ENCODE data around the gene JMJD1C. TPM values are rescaled to one million over a fixed set of nuclear protein-coding genes. Genes with fewer than 3 reads are reported as not detected.

JMJD1C gene
- total RNA-seq, 2 experiments from 2014 or later = 389 to 399 TPM

- ChIA-PET POLR2A (no interaction called here), CTCF (interaction anchor here (0.6 kb wide), 1 partner anchor 78 kb away, joined by 3 read pairs; no protein-coding TSS in a partner anchor)
- peaks cover 9% of the 10 kb centered on the region for H3K36me3 Mint-ChIP-seq (ENCODE audit: low read depth)
- Histone ChIP-seq H3K27ac (ENCODE audit: low read depth in 1 of 2, low read length in 2 of 2) (no peak overlapping the region), H3K9me3 (ENCODE audit: control insufficient read depth in 1 of 2, insufficient read depth in 1 of 2, low read length in 2 of 2) (no peaks in the 10 kb centered on the region), H3K4me1 (ENCODE audit: insufficient read depth, low read length) (peaks cover 7% of the 10 kb centered on the region), H3K4me3 (ENCODE audit: low read length) (no peak overlapping the region), H3K27me3 (ENCODE audit: control insufficient read depth in 1 of 2, insufficient read depth in 2 of 2, low read length in 2 of 2) (no peaks in the 10 kb centered on the region), H3K36me3 (ENCODE audit: insufficient read depth, low read length) (no peaks in the 10 kb centered on the region)
- DNase-seq = no peak
- TF ChIP-seq CTCF (IDR thresholded peaks at IDR 0.05) = no peak
- H3K27me3 Mint-ChIP-seq = no peaks in the 10 kb centered on the region
- no peaks in the 10 kb centered on the region for H3K9me3 Mint-ChIP-seq
- H3K4me3 Mint-ChIP-seq = no peak overlapping the region
- ATAC-seq (ENCODE audit: poor library complexity) = no peak
- no peak overlapping the region for H3K27ac Mint-ChIP-seq
- peaks cover 51% of the 10 kb centered on the region for H3K4me1 Mint-ChIP-seq (ENCODE audit: low read depth)
- intact Hi-C loops (cut with DNase I, micrococcal nuclease) = no loop called here
These were observed 38.8 kb downstream of the JMJD1C start for GRCh38 chr10:63427013-63427412.

GRCh38 chr10:63425512-63425911 lies 40.3 kb downstream of the JMJD1C start:
- Histone ChIP-seq H3K36me3 (ENCODE audit: insufficient read depth, low read length) (no peaks in the 10 kb centered on the region), H3K27me3 (ENCODE audit: control insufficient read depth in 1 of 2, insufficient read depth in 2 of 2, low read length in 2 of 2) (no peaks in the 10 kb centered on the region), H3K4me1 (ENCODE audit: insufficient read depth, low read length) (peaks cover 17% of the 10 kb centered on the region), H3K4me3 (ENCODE audit: low read length) (no peak overlapping the region), H3K27ac (ENCODE audit: low read depth in 1 of 2, low read length in 2 of 2) (no peak overlapping the region), H3K9me3 (ENCODE audit: control insufficient read depth in 1 of 2, insufficient read depth in 1 of 2, low read length in 2 of 2) (no peaks in the 10 kb centered on the region)
- Mint-ChIP-seq H3K27ac (no peak overlapping the region), H3K4me1 (ENCODE audit: low read depth) (peaks cover 54% of the 10 kb centered on the region), H3K4me3 (no peak overlapping the region), H3K36me3 (ENCODE audit: low read depth) (no peaks in the 10 kb centered on the region), H3K9me3 (no peaks in the 10 kb centered on the region), H3K27me3 (no peaks in the 10 kb centered on the region)
- CTCF ChIA-PET = no interaction called here
- TF ChIP-seq CTCF (IDR thresholded peaks at IDR 0.05) = no peak
- intact Hi-C loops (cut with DNase I, micrococcal nuclease) = no loop called here
- DNase-seq (no peak), ATAC-seq (ENCODE audit: poor library complexity) (no peak)
- POLR2A ChIA-PET = interaction anchor here (0.7 kb wide), 1 partner anchor 157 kb away, joined by 4 read pairs; no protein-coding TSS in a partner anchor

GRCh38 chr10:63424576-63424975 lies 41.2 kb downstream of the JMJD1C start:
- H3K27me3 ChIP-seq (ENCODE audit: control insufficient read depth in 1 of 2, insufficient read depth in 2 of 2, low read length in 2 of 2) = no peaks in the 10 kb centered on the region
- intact Hi-C loops (cut with DNase I, micrococcal nuclease) = no loop called here
- TF ChIP-seq CTCF (IDR thresholded peaks at IDR 0.05) = no peak
- Mint-ChIP-seq H3K36me3 (ENCODE audit: low read depth) (no peaks in the 10 kb centered on the region), H3K27ac (peak overlapping the region; percentile 20), H3K4me3 (no peak overlapping the region), H3K27me3 (no peaks in the 10 kb centered on the region), H3K9me3 (no peaks in the 10 kb centered on the region), H3K4me1 (ENCODE audit: low read depth) (peaks cover 53% of the 10 kb centered on the region)
- H3K9me3 ChIP-seq (ENCODE audit: control insufficient read depth in 1 of 2, insufficient read depth in 1 of 2, low read length in 2 of 2) = no peaks in the 10 kb centered on the region
- DNase-seq (no peak), ATAC-seq (ENCODE audit: poor library complexity) (no peak)
- CTCF ChIA-PET = interaction anchor here (0.6 to 1.5 kb wide), 2 partner anchors 22 to 203 kb away, joined by 3 to 5 read pairs; no protein-coding TSS in a partner anchor
- H3K4me1 ChIP-seq (ENCODE audit: insufficient read depth, low read length) = peaks cover 17% of the 10 kb centered on the region
- no peak overlapping the region for H3K4me3 ChIP-seq (ENCODE audit: low read length)
- POLR2A ChIA-PET = no interaction called here
- no peaks in the 10 kb centered on the region for H3K36me3 ChIP-seq (ENCODE audit: insufficient read depth, low read length)
- H3K27ac ChIP-seq (ENCODE audit: low read depth in 1 of 2, low read length in 2 of 2) = no peak overlapping the region

All from CD4-positive, alpha-beta T cell (primary cell).